ENCODE data around the gene SOCS1. TPM values are rescaled to one million over a fixed set of nuclear protein-coding genes. Genes with fewer than 3 reads are reported as not detected.

Gene SOCS1, protein sequence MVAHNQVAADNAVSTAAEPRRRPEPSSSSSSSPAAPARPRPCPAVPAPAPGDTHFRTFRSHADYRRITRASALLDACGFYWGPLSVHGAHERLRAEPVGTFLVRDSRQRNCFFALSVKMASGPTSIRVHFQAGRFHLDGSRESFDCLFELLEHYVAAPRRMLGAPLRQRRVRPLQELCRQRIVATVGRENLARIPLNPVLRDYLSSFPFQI
- total RNA-seq (2014; rRNA removed) (12.5 and 15.5 TPM in 2 replicates), Bru-seq, nascent RNA (percentile 34 among the genes with signal in this experiment), BruChase-seq, experiment 1, labeled RNA remaining after a 6-hour chase (not detected), BruChase-seq, experiment 2, labeled RNA remaining after a 2-hour chase (percentile 23 among the genes with signal in this experiment)
- long read RNA-seq, partial matches to known transcripts: 0 of 3 reads
- long read RNA-seq, other reads (novel, unspliced or antisense): 0 of 3 reads

DNA sequence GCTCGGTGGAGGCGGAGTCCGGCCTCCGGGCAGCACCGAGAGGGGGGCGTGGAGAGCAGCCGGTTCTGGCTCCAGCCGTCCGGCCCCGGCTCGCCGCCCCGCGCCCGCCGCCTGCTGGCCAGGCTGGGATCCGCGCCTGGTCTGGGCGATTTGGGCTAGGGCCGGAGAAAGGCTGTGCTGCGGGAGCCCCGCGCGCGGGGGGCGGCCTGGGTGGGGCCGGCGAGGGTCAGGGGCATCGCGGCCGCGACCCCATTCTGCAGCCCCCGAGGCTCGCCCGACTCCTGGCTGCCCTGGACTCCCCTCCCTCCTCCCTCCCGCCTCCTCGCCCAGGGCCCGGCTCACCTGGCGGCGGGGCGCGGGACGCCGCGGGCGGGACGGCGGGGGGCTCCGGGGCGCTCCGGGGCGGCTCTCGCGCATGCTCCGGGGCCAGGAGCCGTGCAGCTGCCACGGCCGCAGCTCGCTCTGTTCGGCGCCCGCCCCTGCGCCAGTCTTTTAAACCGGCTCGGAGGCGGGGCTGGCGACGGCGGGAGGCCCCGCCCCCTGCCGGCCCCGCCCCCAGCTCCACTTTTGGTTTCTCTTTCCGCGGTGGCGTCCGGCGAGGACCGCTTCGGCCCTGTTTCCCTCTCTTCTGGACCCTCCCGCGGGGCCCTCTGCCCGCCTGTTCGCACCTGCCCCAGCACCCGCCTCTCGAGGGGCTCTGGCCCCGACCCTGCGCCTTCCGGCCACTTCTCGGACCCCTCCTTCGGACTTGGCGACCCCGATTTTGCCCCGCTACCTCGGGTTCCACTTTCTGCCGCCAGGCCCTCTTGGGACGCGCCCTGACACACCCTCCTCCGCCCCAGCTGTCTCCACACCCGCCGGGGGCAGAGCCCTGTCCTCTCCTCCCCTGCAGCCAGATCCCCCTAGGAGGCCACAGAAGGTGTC is at the start of gene SOCS1:
TSS of gene SOCS1 (minus strand) at position 468 of the 924 bp plus-strand sequence. CDS start 726 bp downstream, outside the sequence.
- Histone ChIP-seq H4K20me1 (ENCODE audit: low read length) (peaks cover 22% of the 10 kb centered on the region), H3K27me3 (ENCODE audit: low read length) (no peaks in the 10 kb centered on the region), H3K27ac (ENCODE audit: low read length) (peak within 1 kb of the TSS; percentile 75), H3K79me2 (ENCODE audit: low read length) (peaks cover 26% of the 10 kb centered on the region), H2AFZ (ENCODE audit: low read length) (peak within 1 kb of the TSS; percentile 73), H3K9ac (ENCODE audit: low read length) (peak within 1 kb of the TSS; percentile 79), H3K4me3 (ENCODE audit: low read length) (peak within 1 kb of the TSS; percentile 82), H3K36me3 (ENCODE audit: low read depth, low read length) (no peaks in the 10 kb centered on the region), H3K4me2 (ENCODE audit: low read length) (peak within 1 kb of the TSS; percentile 99), H3K4me1 (ENCODE audit: insufficient read depth, low read length) (peaks cover 21% of the 10 kb centered on the region), H3K9me2 (replicated peaks; ENCODE audit: low read length) (no peaks in the 10 kb centered on the region), H3K9me3 (ENCODE audit: low read length) (no peaks in the 10 kb centered on the region), H3F3A (ENCODE audit: low read length, unreplicated experiment) (no peaks in the 10 kb centered on the region)
- ATAC-seq (peak; percentile 67), DNase-seq (peak; percentile 82)
- no TSS peak for BruUV-seq (replicated peaks)
- ChIA-PET POLR2A (ENCODE audit: unreplicated experiment) (interaction anchor here (0.5 to 0.9 kb wide), 12 partner anchors 12 to 528 kb away, joined by 3 to 15 read pairs (median 5); no protein-coding TSS in a partner anchor), CTCF (interaction anchor here (0.6 to 2.5 kb wide), 15 partner anchors 54 to 334 kb away, joined by 3 to 25 read pairs (median 6); no protein-coding TSS in a partner anchor)
- TF ChIP-seq EZH2phosphoT487 (IDR thresholded peaks at IDR 0.05; ENCODE audit: borderline replicate concordance, low read length) (no peak), EZH2 (IDR thresholded peaks at IDR 0.05; ENCODE audit: low read length, unreplicated experiment) (no peak)
- TF ChIP-seq, protein P1, sequence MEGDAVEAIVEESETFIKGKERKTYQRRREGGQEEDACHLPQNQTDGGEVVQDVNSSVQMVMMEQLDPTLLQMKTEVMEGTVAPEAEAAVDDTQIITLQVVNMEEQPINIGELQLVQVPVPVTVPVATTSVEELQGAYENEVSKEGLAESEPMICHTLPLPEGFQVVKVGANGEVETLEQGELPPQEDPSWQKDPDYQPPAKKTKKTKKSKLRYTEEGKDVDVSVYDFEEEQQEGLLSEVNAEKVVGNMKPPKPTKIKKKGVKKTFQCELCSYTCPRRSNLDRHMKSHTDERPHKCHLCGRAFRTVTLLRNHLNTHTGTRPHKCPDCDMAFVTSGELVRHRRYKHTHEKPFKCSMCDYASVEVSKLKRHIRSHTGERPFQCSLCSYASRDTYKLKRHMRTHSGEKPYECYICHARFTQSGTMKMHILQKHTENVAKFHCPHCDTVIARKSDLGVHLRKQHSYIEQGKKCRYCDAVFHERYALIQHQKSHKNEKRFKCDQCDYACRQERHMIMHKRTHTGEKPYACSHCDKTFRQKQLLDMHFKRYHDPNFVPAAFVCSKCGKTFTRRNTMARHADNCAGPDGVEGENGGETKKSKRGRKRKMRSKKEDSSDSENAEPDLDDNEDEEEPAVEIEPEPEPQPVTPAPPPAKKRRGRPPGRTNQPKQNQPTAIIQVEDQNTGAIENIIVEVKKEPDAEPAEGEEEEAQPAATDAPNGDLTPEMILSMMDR (conservative IDR thresholded peaks at IDR 0.05; ENCODE audit: low read depth, low read length): peak; percentile 62; the same call in 1 of the 2 replicates
- intact Hi-C loops (cut with micrococcal nuclease): loop anchor here (5.0 to 10.0 kb wide), 2 partner anchors 101 to 121 kb away; no protein-coding TSS in a partner anchor

DNA sequence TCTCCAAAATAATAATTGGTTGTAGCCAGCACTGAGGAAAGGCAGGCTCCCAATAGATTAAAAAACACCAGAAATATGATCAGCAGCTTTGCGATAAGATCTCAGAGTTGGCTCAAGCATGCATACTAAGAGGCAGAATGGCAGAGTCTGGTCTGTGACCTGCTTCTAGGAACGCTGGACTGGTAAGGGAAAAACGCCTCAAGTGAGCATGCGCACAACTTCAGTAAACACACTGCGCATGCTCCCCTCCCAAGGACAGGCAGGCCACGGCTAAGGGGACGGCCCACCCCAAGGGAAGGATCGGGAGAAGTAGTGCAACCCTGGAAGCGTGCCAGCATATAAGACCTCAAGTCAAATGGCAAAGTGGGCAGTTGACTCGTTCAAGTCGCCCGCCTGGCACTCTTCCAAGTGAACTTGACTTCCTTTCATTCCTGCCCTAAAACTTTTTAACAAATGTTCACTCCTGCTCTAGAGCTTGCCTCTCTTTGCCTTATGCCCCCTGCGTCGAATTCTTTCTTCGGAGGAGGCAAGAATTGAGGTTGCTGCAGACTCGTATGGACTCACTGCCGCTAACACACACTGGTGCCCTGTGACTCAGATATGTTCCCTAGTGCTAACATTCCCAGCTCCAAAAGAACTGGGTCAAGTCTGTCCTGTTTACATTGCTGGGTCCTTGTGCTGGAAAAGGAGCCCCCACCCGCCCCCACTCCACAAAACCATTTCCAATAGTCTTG is 47.6 kb upstream of the SOCS1 start:
- H3F3A ChIP-seq (ENCODE audit: low read length, unreplicated experiment): no peaks in the 10 kb centered on the region
- peak; percentile 45; the same call in 1 of the 2 replicates for ATAC-seq
- 0 out of 2 replicates have a peak overlapping the region, but pooled peaks have one; percentile 43 for H3K4me3 ChIP-seq (ENCODE audit: low read length)
- no peaks in the 10 kb centered on the region for H3K36me3 ChIP-seq (ENCODE audit: low read depth, low read length)
- H3K79me2 ChIP-seq (ENCODE audit: low read length): no peaks in the 10 kb centered on the region
- no peak overlapping the region for H3K9ac ChIP-seq (ENCODE audit: low read length)
- BruUV-seq (replicated peaks): no TSS peak
- H4K20me1 ChIP-seq (ENCODE audit: low read length): no peaks in the 10 kb centered on the region
- peak; percentile 56 for DNase-seq
- H3K4me2 ChIP-seq (ENCODE audit: low read length): peak overlapping the region; percentile 65
- CTCF ChIA-PET: no interaction called here
- H3K27ac ChIP-seq (ENCODE audit: low read length): no peak overlapping the region
- H3K27me3 ChIP-seq (ENCODE audit: low read length): no peaks in the 10 kb centered on the region
- H2AFZ ChIP-seq (ENCODE audit: low read length): peak overlapping the region; percentile 55
- intact Hi-C loops (cut with micrococcal nuclease): no loop called here
- H3K4me1 ChIP-seq (ENCODE audit: insufficient read depth, low read length): no peaks in the 10 kb centered on the region; the same call in 1 of the 2 replicates
- POLR2A ChIA-PET (ENCODE audit: unreplicated experiment): no interaction called here
- H3K9me2 ChIP-seq (replicated peaks; ENCODE audit: low read length): no peaks in the 10 kb centered on the region
- no peaks in the 10 kb centered on the region for H3K9me3 ChIP-seq (ENCODE audit: low read length)
- TF ChIP-seq EZH2 (IDR thresholded peaks at IDR 0.05; ENCODE audit: low read length, unreplicated experiment) (no peak), EZH2phosphoT487 (IDR thresholded peaks at IDR 0.05; ENCODE audit: borderline replicate concordance, low read length) (no peak)
- TF ChIP-seq, protein P1 (conservative IDR thresholded peaks at IDR 0.05; ENCODE audit: low read depth, low read length): no peak

Measured in PC-3 (cell line).